T-cell (primary cell): ENCODE results near the gene ITPR1. TPM values are rescaled to one million over a fixed set of nuclear protein-coding genes. Genes with fewer than 3 reads are reported as not detected.

Experiments
- ATAC-seq, 4 experiments: fragments of 200-7000 bp in 3 of 4; fragments of 150-1000 bp in 1 of 4; cut with Tn5 transposase; replicated peaks in 1 of 4; 1 replicate in 3 of 4; 2 replicates in 1 of 4; pipeline ENCODE4 v1.10.0; 2021; ENCODE audit warnings: moderate library complexity in 3 of 4, mild to moderate bottlenecking in 2 of 4, moderate number of reproducible peaks in 1 of 4
- CTCF ChIA-PET, 2 donors: fragments of 300-600 bp; sonication (Branson Sonifier 250); formaldehyde crosslinking; loops; one replicate each; lab custom pipeline; 2022; ENCODE audit warnings: antibody characterized with exemption in 2 of 2; lab: Charles Lee
- POLR2A ChIA-PET, 2 donors: fragments of 300-600 bp; sonication (Branson Sonifier 250); formaldehyde crosslinking; loops; one replicate each; lab custom pipeline; 2022; ENCODE audit warnings: antibody characterized with exemption in 2 of 2; lab: Charles Lee
- DNase-seq, 35 experiments: peaks; one replicate each; pipeline versions ENCODE4 v3.0.0 to v3.0.0-alpha.2; 2013 to 2023
- H3K27ac ChIP-seq: one replicate; pipeline ENCODE4 v1.5.1; 2013; ENCODE audit warnings: low read length
- H3K27me3 ChIP-seq, 2 experiments: replicated peaks in 1 of 2; 1 replicate in 1 of 2; 2 replicates in 1 of 2; pipeline versions ENCODE4 v1.6.1 to v1.7.0; 2013; ENCODE audit warnings: low read length in 1 of 2, mixed read lengths in 1 of 2; ENCODE audit not compliant: control insufficient read depth in 2 of 2, insufficient read depth in 2 of 2; ENCODE audit errors: extremely low read depth in 1 of 2
- H3K36me3 ChIP-seq, 2 donors: 1 replicate in 1 of 2; 2 replicates in 1 of 2; pipeline versions ENCODE4 v1.6.1 to v1.7.0; 2013; ENCODE audit warnings: low read length in 1 of 2; ENCODE audit not compliant: control insufficient read depth in 2 of 2, insufficient read depth in 1 of 2; ENCODE audit errors: extremely low read depth in 1 of 2
- H3K4me1 ChIP-seq, 2 experiments: 1 replicate in 1 of 2; 2 replicates in 1 of 2; pipeline versions ENCODE4 v1.6.1 to v1.7.0; 2013; ENCODE audit warnings: low read length in 2 of 2, mixed read lengths in 1 of 2; ENCODE audit not compliant: insufficient read depth in 2 of 2, control insufficient read depth in 1 of 2; ENCODE audit errors: extremely low read depth in 1 of 2
- H3K4me3 ChIP-seq, 2 donors: 1 replicate in 1 of 2; 2 replicates in 1 of 2; pipeline versions ENCODE4 v1.5.1 to v1.7.0; 2013; ENCODE audit warnings: mild to moderate bottlenecking in 2 of 2, low read length in 1 of 2, moderate library complexity in 1 of 2; ENCODE audit not compliant: control insufficient read depth in 1 of 2; ENCODE audit errors: extremely low read depth in 1 of 2
- H3K9me3 ChIP-seq: 2 replicates; pipeline ENCODE4 v1.7.0; 2013
- H3K27ac Mint-ChIP-seq, 2 donors: one replicate each; pipeline ENCODE4 v1.8.0; 2020 to 2021; ENCODE audit warnings: mild to moderate bottlenecking in 2 of 2, mixed read lengths in 2 of 2
- H3K27me3 Mint-ChIP-seq, 2 donors: one replicate each; pipeline ENCODE4 v1.8.0; 2021 to 2022; ENCODE audit warnings: mixed read lengths in 2 of 2
- H3K36me3 Mint-ChIP-seq: one replicate; pipeline ENCODE4 v1.8.0; 2021; ENCODE audit warnings: mixed read lengths
- H3K4me1 Mint-ChIP-seq, 3 donors: one replicate each; pipeline ENCODE4 v1.8.0; 2020 to 2022; ENCODE audit warnings: mixed read lengths in 3 of 3, mild to moderate bottlenecking in 1 of 3
- H3K4me3 Mint-ChIP-seq, 3 donors: one replicate each; pipeline ENCODE4 v1.8.0; 2020 to 2022; ENCODE audit warnings: mild to moderate bottlenecking in 3 of 3, mixed read lengths in 3 of 3, moderate library complexity in 3 of 3
- H3K9me3 Mint-ChIP-seq, 3 donors: one replicate each; pipeline ENCODE4 v1.8.0; 2020 to 2022; ENCODE audit warnings: mixed read lengths in 3 of 3
- WGBS: methylation state at CpG from one replicate; pipeline ENCODE4 v1.1.5; 2013; ENCODE audit warnings: missing lambda C conversion rate; ENCODE audit not compliant: insufficient coverage; 5-methylcytosine and 5-hydroxymethylcytosine counted together
- total RNA-seq, 35 experiments: library from RNA in 6 of 35; stranded (reverse) in 6 of 35; fragments of 120-200 nt in 1 of 35; gene quantifications; one replicate each; pipeline versions ENCODE4 v1.2.1 to v1.2.4 and lab custom pipeline; 2013 to 2026

Gene ITPR1
- total RNA-seq, 5 donors from 2014 or later (not counting 1 experiment from before 2014, with no cell fraction given) = 53.8 to 105 (median 73.1) TPM

DNA sequence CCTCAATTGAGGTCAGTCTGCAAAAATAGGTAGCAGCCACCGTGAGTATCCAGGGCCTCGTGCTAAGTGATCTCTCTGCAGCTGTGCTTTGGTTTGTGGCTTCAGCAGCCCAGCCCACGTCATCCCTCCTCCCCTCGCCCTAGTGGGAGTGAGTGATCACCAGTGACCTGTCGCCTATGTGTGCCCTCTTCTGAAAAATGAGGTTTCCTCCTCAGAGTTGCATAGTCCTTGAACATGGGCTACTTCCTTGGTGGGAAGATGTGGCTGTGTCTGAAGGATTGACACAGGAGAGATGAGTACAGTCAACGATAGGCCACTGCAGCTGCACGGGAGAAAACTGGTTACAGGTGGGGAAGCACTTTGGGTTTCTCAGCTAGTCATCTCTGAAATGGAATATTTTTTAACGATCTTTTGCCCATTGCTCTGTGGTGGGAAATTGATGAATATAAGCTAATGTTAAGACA lies 341.3 kb downstream of the ITPR1 start:
- Mint-ChIP-seq H3K9me3 (no peaks in the 10 kb centered on the region), H3K27ac (peak overlapping the region; percentile 85 to 90), H3K4me3 (peak overlapping the region; percentile 5 to 32 (median 18)), H3K36me3 (peaks cover 27% of the 10 kb centered on the region), H3K4me1 (peaks cover 78 to 86% (median 82%) of the 10 kb centered on the region in 3 donors), H3K27me3 (no peaks in the 10 kb centered on the region)
- peaks cover 44 to 63% of the 10 kb centered on the region in 2 experiments for H3K4me1 ChIP-seq
- no peak overlapping the region for H3K4me3 ChIP-seq
- ATAC-seq (peak; percentile 50 to 70 (median 62)), DNase-seq (peak in 34 of 35 experiments; percentile 44 to 82 (median 64))
- POLR2A ChIA-PET = interaction anchor here (0.5 to 2.7 kb wide), 8 partner anchors 9 to 150 kb away, joined by 3 to 8 read pairs (median 4); partner anchors contain the start of gene BHLHE40 (in 2 of the 2)
- peaks cover 4 to 12% of the 10 kb centered on the region in 2 donors for H3K36me3 ChIP-seq
- peak overlapping the region; percentile 75 for H3K27ac ChIP-seq
- H3K9me3 ChIP-seq = no peaks in the 10 kb centered on the region
- H3K27me3 ChIP-seq = no peaks in the 10 kb centered on the region
- CTCF ChIA-PET = interaction anchor here in 1 of 2 donors (0.6 to 1.8 kb wide), 5 partner anchors 12 to 613 kb away, joined by 3 to 6 read pairs (median 3); no protein-coding TSS in a partner anchor
- WGBS = 0% methylated on average over 4 of the region's 8 CpGs

DNA sequence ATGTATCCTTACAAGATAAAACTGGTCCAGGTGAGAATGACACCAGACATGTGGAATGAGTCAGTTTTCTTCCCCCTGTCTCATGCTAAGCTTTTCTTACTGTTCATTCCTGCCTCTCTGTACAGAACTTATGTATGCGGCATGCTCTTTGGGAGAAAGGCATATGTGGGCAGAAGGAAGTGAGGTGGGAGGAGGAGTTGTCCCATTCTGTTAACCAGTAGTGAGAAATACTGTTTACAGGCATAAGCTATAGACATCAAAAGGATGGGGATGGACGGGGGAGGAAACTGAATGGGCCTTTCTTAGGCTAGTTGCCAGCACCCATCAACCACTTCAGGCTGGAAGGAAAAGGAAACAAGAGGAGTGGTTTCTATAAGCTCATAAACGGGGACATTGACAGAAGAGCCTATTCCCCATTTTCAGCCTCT lies 342.5 kb downstream of the ITPR1 start:
- Histone ChIP-seq H3K9me3 (no peaks in the 10 kb centered on the region), H3K4me1 (peaks cover 33 to 52% of the 10 kb centered on the region in 2 experiments), H3K27ac (peak overlapping the region; percentile 0), H3K4me3 (no peak overlapping the region), H3K27me3 (no peaks in the 10 kb centered on the region), H3K36me3 (peaks cover 4 to 12% of the 10 kb centered on the region in 2 donors)
- ChIA-PET POLR2A (interaction anchor here (0.9 to 2.7 kb wide), 4 partner anchors 9 to 149 kb away, joined by 3 to 8 read pairs (median 4); partner anchors contain the start of gene BHLHE40 (in 1 of the 2)), CTCF (interaction anchor here in 1 of 2 donors (0.5 kb wide), 1 partner anchor 186 kb away, joined by 3 read pairs; no protein-coding TSS in a partner anchor)
- Mint-ChIP-seq H3K27me3 (no peaks in the 10 kb centered on the region), H3K4me1 (peaks cover 76 to 78% (median 77%) of the 10 kb centered on the region in 3 donors), H3K27ac (peak overlapping the region; percentile 85 to 90), H3K36me3 (peaks cover 27% of the 10 kb centered on the region), H3K9me3 (no peaks in the 10 kb centered on the region), H3K4me3 (peak overlapping the region in 2 of 3 donors; percentile 17 to 49)
- no CpG with 5 or more reads among the region's 3 CpGs for WGBS
- ATAC-seq = no peak
- DNase-seq = no peak

- H3K9me3 Mint-ChIP-seq = no peaks in the 10 kb centered on the region
- no peak for ATAC-seq
- no peak overlapping the region for H3K27ac ChIP-seq
- H3K4me1 Mint-ChIP-seq = peaks cover 76 to 78% (median 77%) of the 10 kb centered on the region in 3 donors
- H3K27me3 Mint-ChIP-seq = no peaks in the 10 kb centered on the region
- H3K9me3 ChIP-seq = no peaks in the 10 kb centered on the region
- WGBS = no CpG with 5 or more reads among the region's 2 CpGs
- H3K4me3 ChIP-seq = no peak overlapping the region
- peak overlapping the region in 1 of 2 donors; percentile 44 for H3K27ac Mint-ChIP-seq
- POLR2A ChIA-PET = interaction anchor here in 1 of 2 donors (0.6 to 1.0 kb wide), 2 partner anchors 15 to 55 kb away, joined by 3 to 10 read pairs; no protein-coding TSS in a partner anchor
- CTCF ChIA-PET = interaction anchor here in 1 of 2 donors (0.6 to 0.7 kb wide), 2 partner anchors 8 to 151 kb away, joined by 3 to 7 read pairs; no protein-coding TSS in a partner anchor
- H3K36me3 Mint-ChIP-seq = peaks cover 28% of the 10 kb centered on the region
- H3K4me3 Mint-ChIP-seq = peak overlapping the region in 1 of 3 donors; percentile 49
- H3K27me3 ChIP-seq = no peaks in the 10 kb centered on the region
- DNase-seq = no peak
- H3K4me1 ChIP-seq = peaks cover 35 to 48% of the 10 kb centered on the region in 2 experiments
- H3K36me3 ChIP-seq = peaks cover 4 to 12% of the 10 kb centered on the region in 2 donors
These were observed 343.4 kb downstream of the ITPR1 start for GRCh38 chr3:4836516-4836915.

DNA sequence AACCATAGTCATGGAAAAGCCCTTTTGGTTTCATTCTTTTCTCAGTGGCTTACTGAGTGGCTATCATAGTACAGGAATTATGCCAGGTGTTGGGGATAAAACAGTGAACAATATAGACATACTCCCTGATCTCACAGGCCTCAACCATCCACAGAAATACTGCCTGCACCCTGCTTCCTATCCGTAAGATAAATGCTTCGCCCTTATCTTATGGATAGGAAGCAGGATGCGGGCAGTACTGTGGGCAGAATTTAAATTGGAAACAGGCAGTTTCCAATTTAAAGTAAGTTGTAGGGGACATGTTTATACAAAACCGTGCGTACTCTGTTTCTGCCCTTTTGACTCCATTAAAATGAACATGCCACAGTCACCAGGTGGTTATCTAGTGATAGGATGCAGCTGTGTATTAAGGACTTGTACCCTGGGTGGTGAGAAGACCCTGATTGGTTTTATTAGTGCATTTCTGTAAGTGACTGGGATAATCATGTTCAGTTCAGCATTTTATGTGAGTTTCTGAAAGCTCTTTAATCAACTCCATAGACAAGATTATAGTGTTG lies 344.3 kb downstream of the ITPR1 start:
- H3K27me3 Mint-ChIP-seq = no peaks in the 10 kb centered on the region
- CTCF ChIA-PET = no interaction called here
- H3K9me3 Mint-ChIP-seq = no peaks in the 10 kb centered on the region
- POLR2A ChIA-PET = interaction anchor here in 1 of 2 donors (1.0 kb wide), 1 partner anchor 16 kb away, joined by 3 read pairs; no protein-coding TSS in a partner anchor
- Histone ChIP-seq H3K36me3 (peaks cover 4 to 12% of the 10 kb centered on the region in 2 donors), H3K4me1 (peaks cover 35 to 43% of the 10 kb centered on the region in 2 experiments), H3K9me3 (no peaks in the 10 kb centered on the region), H3K27ac (no peak overlapping the region), H3K27me3 (no peaks in the 10 kb centered on the region), H3K4me3 (no peak overlapping the region)
- no CpG with 5 or more reads among the region's 5 CpGs for WGBS
- H3K4me3 Mint-ChIP-seq = peak overlapping the region in 1 of 3 donors; percentile 33
- peaks cover 76 to 80% (median 79%) of the 10 kb centered on the region in 3 donors for H3K4me1 Mint-ChIP-seq
- DNase-seq (no peak), ATAC-seq (no peak)
- peaks cover 30% of the 10 kb centered on the region for H3K36me3 Mint-ChIP-seq
- H3K27ac Mint-ChIP-seq = peak overlapping the region in 1 of 2 donors; percentile 89

DNA sequence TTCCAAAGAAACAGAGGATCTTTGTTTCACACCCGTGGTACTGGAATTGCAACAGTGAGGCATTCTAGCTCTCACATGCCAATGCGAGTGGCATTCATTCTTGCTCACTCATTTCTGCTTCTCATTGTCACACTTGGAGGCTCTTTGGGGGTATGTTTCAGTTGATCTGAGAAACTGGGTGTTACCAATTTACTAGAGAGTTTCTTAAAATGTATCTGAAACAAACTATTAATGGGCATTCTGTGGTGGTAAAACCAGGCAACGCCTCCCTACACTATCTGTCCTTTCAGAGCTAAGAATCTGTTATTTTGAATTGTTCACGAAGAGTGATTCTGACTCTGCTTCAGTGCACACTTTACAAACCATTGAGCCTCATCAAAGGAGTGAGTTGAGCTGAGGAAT lies 345.5 kb downstream of the ITPR1 start:
- H3K36me3 ChIP-seq = peaks cover 0 to 12% of the 10 kb centered on the region in 2 donors
- peak overlapping the region in 1 of 2 donors; percentile 16 for H3K27ac Mint-ChIP-seq
- H3K4me3 ChIP-seq = no peak overlapping the region
- no peaks in the 10 kb centered on the region for H3K27me3 Mint-ChIP-seq
- peaks cover 38% of the 10 kb centered on the region for H3K36me3 Mint-ChIP-seq
- CTCF ChIA-PET = interaction anchor here in 1 of 2 donors (0.7 kb wide), 1 partner anchor 154 kb away, joined by 7 read pairs; no protein-coding TSS in a partner anchor
- H3K9me3 ChIP-seq = no peaks in the 10 kb centered on the region
- DNase-seq (no peak), ATAC-seq (no peak)
- H3K27me3 ChIP-seq = no peaks in the 10 kb centered on the region
- H3K9me3 Mint-ChIP-seq = no peaks in the 10 kb centered on the region
- POLR2A ChIA-PET = no interaction called here
- WGBS = 100% methylated on average over 1 of the region's 4 CpGs
- peaks cover 35 to 38% of the 10 kb centered on the region in 2 experiments for H3K4me1 ChIP-seq
- no peak overlapping the region for H3K4me3 Mint-ChIP-seq
- no peak overlapping the region for H3K27ac ChIP-seq
- peaks cover 75 to 81% (median 80%) of the 10 kb centered on the region in 3 donors for H3K4me1 Mint-ChIP-seq

- H3K27ac ChIP-seq = no peak overlapping the region
- Mint-ChIP-seq H3K27me3 (no peaks in the 10 kb centered on the region), H3K9me3 (no peaks in the 10 kb centered on the region), H3K4me3 (no peak overlapping the region), H3K36me3 (peaks cover 40% of the 10 kb centered on the region), H3K27ac (no peak overlapping the region), H3K4me1 (peaks cover 74 to 79% (median 78%) of the 10 kb centered on the region in 3 donors)
- H3K36me3 ChIP-seq = peaks cover 0 to 12% of the 10 kb centered on the region in 2 donors
- no peaks in the 10 kb centered on the region for H3K27me3 ChIP-seq
- no peak overlapping the region for H3K4me3 ChIP-seq
- ChIA-PET CTCF (interaction anchor here in 1 of 2 donors (0.5 to 0.7 kb wide), 2 partner anchors 154 to 358 kb away, joined by 3 to 7 read pairs; no protein-coding TSS in a partner anchor), POLR2A (interaction anchor here in 1 of 2 donors (0.7 to 1.3 kb wide), 2 partner anchors 8 to 80 kb away, joined by 3 to 10 read pairs; no protein-coding TSS in a partner anchor)
- ATAC-seq (no peak), DNase-seq (no peak)
- H3K9me3 ChIP-seq = no peaks in the 10 kb centered on the region
- no CpG with 5 or more reads among the region's 3 CpGs for WGBS
- peaks cover 33 to 35% of the 10 kb centered on the region in 2 experiments for H3K4me1 ChIP-seq
These were observed 346.1 kb downstream of the ITPR1 start for GRCh38 chr3:4839278-4839677.
